ENCODE results near the gene ERO1A. TPM values are rescaled to one million over a fixed set of nuclear protein-coding genes. Genes with fewer than 3 reads are reported as not detected.

The ERO1A gene
- total and polyA plus RNA-seq, 5 donors: 7.2 to 19.1 (median 15.7) TPM

GRCh38 chr14:52602131-52602530, 93.2 kb downstream of the ERO1A start:
- WGBS: 88% methylated on average over 1 of the region's 1 CpG
- Histone ChIP-seq H3K4me1 (ENCODE audit: control insufficient read depth, insufficient read depth, low read length) (no peaks in the 10 kb centered on the region), H3K4me3 (ENCODE audit: low read length) (no peak overlapping the region), H3K27me3 (ENCODE audit: control insufficient read depth, insufficient read depth) (no peaks in the 10 kb centered on the region), H3K9me3 (ENCODE audit: control insufficient read depth, low read length) (no peaks in the 10 kb centered on the region), H3K27ac (ENCODE audit: low read length) (no peak overlapping the region)
- ATAC-seq: no peak
- intact Hi-C loops (cut with DNase I): no loop called here
- DNase-seq: no peak

DNA sequence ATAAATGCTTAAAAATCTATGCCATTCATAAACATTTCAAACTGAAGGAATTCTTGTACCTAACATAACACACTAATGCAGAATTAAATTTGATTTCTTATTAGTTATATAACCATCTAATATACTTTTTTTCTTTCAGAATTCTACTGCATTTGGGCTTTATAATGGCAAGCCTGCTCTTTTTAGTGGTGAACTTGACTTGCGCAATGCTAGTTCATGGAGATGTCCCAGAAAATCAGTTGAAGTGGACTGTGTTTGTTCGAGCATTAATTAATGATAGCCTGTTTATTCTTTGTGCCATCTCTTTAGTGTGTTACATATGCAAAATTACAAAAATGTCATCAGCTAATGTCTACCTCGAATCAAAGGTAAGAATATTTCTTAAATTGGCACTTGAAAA, 95.4 kb downstream of the ERO1A start:
- intact Hi-C loops (cut with DNase I): no loop called here
- no peak overlapping the region for H3K4me3 ChIP-seq (ENCODE audit: low read length)
- no peak overlapping the region for H3K27ac ChIP-seq (ENCODE audit: low read length)
- DNase-seq: no peak
- no peaks in the 10 kb centered on the region for H3K27me3 ChIP-seq (ENCODE audit: control insufficient read depth, insufficient read depth)
- no peak for ATAC-seq
- 97% methylated on average over 3 of the region's 3 CpGs for WGBS
- no peaks in the 10 kb centered on the region for H3K9me3 ChIP-seq (ENCODE audit: control insufficient read depth, low read length)
- no peaks in the 10 kb centered on the region for H3K4me1 ChIP-seq (ENCODE audit: control insufficient read depth, insufficient read depth, low read length)

- Histone ChIP-seq H3K9me3 (ENCODE audit: control insufficient read depth, low read length) (no peaks in the 10 kb centered on the region), H3K27ac (ENCODE audit: low read length) (no peak overlapping the region), H3K4me3 (ENCODE audit: low read length) (no peak overlapping the region), H3K27me3 (ENCODE audit: control insufficient read depth, insufficient read depth) (no peaks in the 10 kb centered on the region), H3K4me1 (ENCODE audit: control insufficient read depth, insufficient read depth, low read length) (no peaks in the 10 kb centered on the region)
- intact Hi-C loops (cut with DNase I): no loop called here
- ATAC-seq (no peak), DNase-seq (no peak)
- 96% methylated on average over 1 of the region's 1 CpG for WGBS
Observed at GRCh38 chr14:52598568-52598967, 96.8 kb downstream of the ERO1A start.

GRCh38 chr14:52596861-52597260, 98.5 kb downstream of the ERO1A start:
- no peak for DNase-seq
- Histone ChIP-seq H3K4me1 (ENCODE audit: control insufficient read depth, insufficient read depth, low read length) (no peaks in the 10 kb centered on the region), H3K9me3 (ENCODE audit: control insufficient read depth, low read length) (no peaks in the 10 kb centered on the region), H3K4me3 (ENCODE audit: low read length) (no peak overlapping the region), H3K27me3 (ENCODE audit: control insufficient read depth, insufficient read depth) (no peaks in the 10 kb centered on the region), H3K27ac (ENCODE audit: low read length) (no peak overlapping the region)
- 96% methylated on average over 5 of the region's 5 CpGs for WGBS
- intact Hi-C loops (cut with DNase I): no loop called here
- no peak for ATAC-seq

- Histone ChIP-seq H3K4me3 (ENCODE audit: low read length) (no peak overlapping the region), H3K4me1 (ENCODE audit: control insufficient read depth, insufficient read depth, low read length) (no peaks in the 10 kb centered on the region), H3K27me3 (ENCODE audit: control insufficient read depth, insufficient read depth) (no peaks in the 10 kb centered on the region), H3K27ac (ENCODE audit: low read length) (no peak overlapping the region), H3K9me3 (ENCODE audit: control insufficient read depth, low read length) (no peaks in the 10 kb centered on the region)
- intact Hi-C loops (cut with DNase I): no loop called here
- no peak for ATAC-seq
- no peak for DNase-seq
- 96% methylated on average over 10 of the region's 10 CpGs for WGBS
Observed at GRCh38 chr14:52596320-52596719, 99.0 kb downstream of the ERO1A start.

- ATAC-seq (no peak), DNase-seq (no peak)
- intact Hi-C loops (cut with DNase I): no loop called here
- 98% methylated on average over 1 of the region's 1 CpG for WGBS
- no peaks in the 10 kb centered on the region for H3K9me3 ChIP-seq (ENCODE audit: control insufficient read depth, low read length)
- H3K27me3 ChIP-seq (ENCODE audit: control insufficient read depth, insufficient read depth): no peaks in the 10 kb centered on the region
- H3K4me1 ChIP-seq (ENCODE audit: control insufficient read depth, insufficient read depth, low read length): no peaks in the 10 kb centered on the region
- no peak overlapping the region for H3K27ac ChIP-seq (ENCODE audit: low read length)
- no peak overlapping the region for H3K4me3 ChIP-seq (ENCODE audit: low read length)
Observed at GRCh38 chr14:52590318-52590717, 105.0 kb downstream of the ERO1A start.

Other genes with a start within 250 kb of the ERO1A start
- gene TXNDC16, start 143.1 kb downstream of the ERO1A start, total RNA-seq: 1 to 10 TPM; 4.1 to 7.6 (median 6.8) TPM
- gene TXNDC16, start 143.1 kb downstream of the ERO1A start, polyA plus RNA-seq: 2.6 TPM
- gene GPR137C, start 142.7 kb downstream of the ERO1A start, total RNA-seq: 1 to 10 TPM in 2 of 4 donors, under 1 TPM in 2; 0.56 to 1.4 (median 0.89) TPM
- 0.68 TPM for gene GPR137C, start 142.7 kb downstream of the ERO1A start, polyA plus RNA-seq
- 10 to 100 TPM; 66.9 to 79.2 (median 77.2) TPM for gene PSMC6, start 11.6 kb upstream of the ERO1A start, total RNA-seq
- gene PSMC6, start 11.6 kb upstream of the ERO1A start, polyA plus RNA-seq: 84.8 TPM
- 10 to 100 TPM; 12.7 to 13.6 (median 12.9) TPM for gene STYX, start 34.6 kb upstream of the ERO1A start, total RNA-seq
- gene STYX, start 34.6 kb upstream of the ERO1A start, polyA plus RNA-seq: 6.6 TPM
- 10 to 100 TPM in 1 of 4 donors, 1 to 10 TPM in 3; 7.4 to 15.2 (median 8.3) TPM for gene GNPNAT1, start 96.0 kb upstream of the ERO1A start, total RNA-seq
- 5.0 TPM for gene GNPNAT1, start 96.0 kb upstream of the ERO1A start, polyA plus RNA-seq

Data from right cardiac atrium (tissue), 5 donors.